ENCODE data around the gene CDC42EP4.

GRCh38 chr17:73266796-73267195 lies 45.0 kb downstream of the CDC42EP4 start:
- TF ChIP-seq POLR2A (IDR thresholded peaks at IDR 0.05) (no peak), POLR2AphosphoS5 (IDR thresholded peaks at IDR 0.05) (no peak), CTCF (IDR thresholded peaks at IDR 0.05) (no peak), EP300 (IDR thresholded peaks at IDR 0.05) (no peak)

Data from stomach (tissue), 4 donors.